Ovary (tissue), 9 donors: ENCODE results near the gene TOMM20. TPM values are rescaled to one million over a fixed set of nuclear protein-coding genes. Genes with fewer than 3 reads are reported as not detected.

Experiments
- DNase-seq, 5 donors: peaks; one replicate each; pipeline ENCODE4 v3.0.0-alpha.2; 2019 to 2020
- H3K27ac ChIP-seq, 2 donors: fragments of 200-600 bp; one replicate each; pipeline versions ENCODE4 v1.5.1 to v1.8.0; 2019 to 2022
- H3K27me3 ChIP-seq: fragments of 200-600 bp; one replicate; pipeline ENCODE4 v1.8.0; 2022
- H3K36me3 ChIP-seq: fragments of 200-600 bp; sonication (generic); one replicate; pipeline ENCODE4 v1.5.1; 2019
- H3K4me1 ChIP-seq: one replicate; pipeline ENCODE4 v1.8.1; 2013; ENCODE audit warnings: mild to moderate bottlenecking, moderate library complexity; ENCODE audit not compliant: insufficient read depth
- H3K4me3 ChIP-seq: fragments of 200-600 bp; sonication (generic); one replicate; pipeline ENCODE4 v1.5.1; 2017
- H3K9me3 ChIP-seq, 2 donors: fragments of 200-600 bp in 1 of 2; sonication (generic) in 1 of 2; one replicate each; pipeline versions ENCODE4 v1.5.1 to v1.8.1; 2013 to 2019; ENCODE audit warnings: mild to moderate bottlenecking in 1 of 2, moderate library complexity in 1 of 2
- CTCF ChIP-seq, 3 donors: fragments of 450-650 bp in 2 of 3; fragments of 200-600 bp in 1 of 3; IDR thresholded peaks; one replicate each; pipeline versions ENCODE4 v1.5.1 to v1.8.0; 2016 to 2022; ENCODE audit warnings: antibody characterized with exemption in 3 of 3, mild to moderate bottlenecking in 1 of 3
- EP300 ChIP-seq: sonication (generic); formaldehyde crosslinking; IDR thresholded peaks from one replicate; pipeline ENCODE4 v1.6.1; 2017; ENCODE audit warnings: antibody characterized with exemption
- POLR2A ChIP-seq: fragments of 450-650 bp; IDR thresholded peaks from one replicate; pipeline ENCODE4 v1.6.1; 2017; ENCODE audit warnings: antibody characterized with exemption, mild to moderate bottlenecking, moderate library complexity
- WGBS, 3 donors: extraction: QIAGEN DNeasy Blood & Tissue Kit in 1 of 3; methylation state at CpG; one replicate each; pipeline versions ENCODE4 v1.1.5 to v1.1.7; 2013 to 2017; 5-methylcytosine and 5-hydroxymethylcytosine counted together
- intact Hi-C, 4 donors: fragments of 100-400 bp; cut with DNase I; formaldehyde crosslinking; loops; one replicate each; pipeline versions ENCODE4 v1.11.0 to v1.15.1; 2022 to 2023
- polyA plus RNA-seq, 2 donors: library from polyadenylated mRNA; stranded (reverse); fragments of 200-250 nt in 1 of 2; fragments of 350-450 nt in 1 of 2; fragmentation: Illumina TruSeq in 1 of 2; extraction: RNeasy Lipid Tissue Mini Kit (QIAGEN cat#74804) in 1 of 2; gene quantifications; one replicate each; pipeline ENCODE4 v1.2.3, GENCODE V29; 2013 to 2014
- total RNA-seq, 7 donors: library from RNA; depleted of rRNA in 2 of 7; stranded (reverse); fragments of >200 nt in 2 of 7; fragmentation: NEBNext Ultra II Directional in 3 of 7; extraction: Animal tissue kit (Norgen Biotek cat#: 25700) in 3 of 7; gene quantifications; one replicate each; pipeline versions ENCODE4 v1.1.0 to v1.2.4, GENCODE V29; 2016 to 2023
- donor health status: DM: no; HTN: no; CAD: no; lungs with moderate emphysema.
- donor health status: DM: no; HTN: no; CAD: no.
- donor health status: Bipolar disorder and iron deficiency.
- donor health status: DM: yes; HTN: yes; CAD: no.
- donor health status: DM: no; HTN: no; CAD: no.
- donor health status: DM: yes; HTN: yes; CAD: no.

The TOMM20 gene
- total and polyA plus RNA-seq, 9 donors, result 104 to 153 (median 120) TPM

- H3K36me3 ChIP-seq, result no peaks in the 10 kb centered on the region
- 87 to 90% (median 89%) methylated on average over 11 of the region's 11 CpGs for WGBS, 3 donors
These were observed 19.8 kb downstream of the TOMM20 start for GRCh38 chr1:235108876-235109275.

GRCh38 chr1:235108185-235108593 is 20.4 kb downstream of the TOMM20 start:
- H3K27me3 ChIP-seq, result no peaks in the 10 kb centered on the region
- intact Hi-C loops, result loop anchor here in 1 of 4 donors (10.0 kb wide), 1 partner anchor 317 kb away; no protein-coding TSS in a partner anchor
- H3K4me3 ChIP-seq, result no peak overlapping the region
- no peak overlapping the region for H3K27ac ChIP-seq
- H3K9me3 ChIP-seq, result no peaks in the 10 kb centered on the region
- no peaks in the 10 kb centered on the region for H3K36me3 ChIP-seq
- no peak for TF ChIP-seq POLR2A
- 100% methylated on average over 1 of the region's 1 CpG for WGBS, 3 donors
- DNase-seq, result no peak
- peaks cover 3% of the 10 kb centered on the region for H3K4me1 ChIP-seq

More at GRCh38 chr1:235108876-235109275, 19.8 kb downstream of the TOMM20 start:
- H3K27me3 ChIP-seq, result no peaks in the 10 kb centered on the region
- TF ChIP-seq POLR2A (no peak), CTCF (IDR thresholded peaks at IDR 0.05) (no peak), EP300 (no peak)
- no peaks in the 10 kb centered on the region for H3K9me3 ChIP-seq
- intact Hi-C loops, result loop anchor here in 1 of 4 donors (10.0 kb wide), 1 partner anchor 316 kb away; no protein-coding TSS in a partner anchor
- no peak for DNase-seq
- H3K27ac ChIP-seq, result no peak overlapping the region
- H3K4me3 ChIP-seq, result no peak overlapping the region
- peaks cover 3% of the 10 kb centered on the region for H3K4me1 ChIP-seq

GRCh38 chr1:235107368-235108184 is 21.1 kb downstream of the TOMM20 start:
- DNase-seq, result no peak
- H3K27ac ChIP-seq, result no peak overlapping the region
- no peak overlapping the region for H3K4me3 ChIP-seq
- H3K9me3 ChIP-seq, result no peaks in the 10 kb centered on the region
- peaks cover 3% of the 10 kb centered on the region for H3K4me1 ChIP-seq
- TF ChIP-seq POLR2A (no peak), CTCF (IDR thresholded peaks at IDR 0.05) (no peak)
- WGBS, 3 donors, result 86 to 89% (median 87%) methylated on average over 16 of the region's 16 CpGs
- intact Hi-C loops, result loop anchor here in 1 of 4 donors (10.0 kb wide), 1 partner anchor 317 kb away; no protein-coding TSS in a partner anchor
- no peaks in the 10 kb centered on the region for H3K27me3 ChIP-seq
- H3K36me3 ChIP-seq, result no peaks in the 10 kb centered on the region

GRCh38 chr1:235106457-235106856 is 22.2 kb downstream of the TOMM20 start:
- Histone ChIP-seq H3K4me1 (peaks cover 3% of the 10 kb centered on the region), H3K4me3 (no peak overlapping the region), H3K27ac (no peak overlapping the region), H3K36me3 (no peaks in the 10 kb centered on the region), H3K27me3 (no peaks in the 10 kb centered on the region), H3K9me3 (no peaks in the 10 kb centered on the region)
- DNase-seq, result no peak
- whole genome bisulfite sequencing, 3 donors, result 85 to 93% (median 91%) methylated on average over 4 of the region's 4 CpGs
- intact Hi-C loops, result loop anchor here in 1 of 4 donors (10.0 kb wide), 1 partner anchor 318 kb away; no protein-coding TSS in a partner anchor
- TF ChIP-seq CTCF (IDR thresholded peaks at IDR 0.05) (no peak), EP300 (no peak)
